ENCODE results near the gene APC2. TPM values are rescaled to one million over a fixed set of nuclear protein-coding genes. Genes with fewer than 3 reads are reported as not detected.

The APC2 gene
- polyA plus RNA-seq, 1 donor from 2014 or later, result 50.5 TPM

DNA sequence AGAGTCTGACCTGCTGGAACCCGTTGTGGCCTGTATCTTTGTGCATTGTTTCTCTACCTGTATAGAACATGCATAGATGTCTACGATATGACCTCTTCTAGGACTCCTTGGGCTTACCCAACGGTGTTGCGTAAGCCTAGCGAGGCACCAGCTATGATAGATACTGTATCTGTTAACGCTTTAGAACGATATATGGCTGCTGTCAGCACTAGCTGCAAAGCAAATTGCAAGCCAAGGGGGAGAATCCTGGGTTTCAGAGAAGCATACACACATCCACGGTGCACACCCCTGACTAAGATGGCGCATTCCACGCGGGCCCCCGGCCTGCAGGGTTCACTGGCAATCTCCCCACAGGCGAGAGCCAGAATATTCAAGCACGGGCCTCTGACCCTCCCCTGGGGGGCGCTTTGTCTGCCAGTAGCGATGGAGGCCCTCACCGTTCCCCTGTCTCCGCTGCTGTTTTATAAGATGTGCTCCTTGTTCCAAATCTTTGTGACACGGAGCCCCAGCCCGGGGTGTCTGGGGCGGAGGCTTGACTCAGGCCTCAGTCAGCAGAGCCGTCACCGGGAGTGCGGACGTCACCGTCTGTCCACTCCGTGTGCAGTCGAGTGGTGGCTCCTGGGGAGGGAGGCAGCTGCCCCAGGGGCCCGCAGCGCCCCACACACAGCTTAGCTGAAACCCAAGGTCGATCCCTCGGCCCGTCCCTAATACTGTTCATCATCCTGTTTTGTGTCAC lies 24.7 kb upstream of the APC2 start:
- Histone ChIP-seq H3K79me2 (replicated peaks; ENCODE audit: insufficient read depth, low read length) (no peaks in the 10 kb centered on the region), H3K27ac (ENCODE audit: low read length) (no peak overlapping the region), H3K27me3 (ENCODE audit: insufficient read depth, low read depth, low read length) (no peaks in the 10 kb centered on the region), H3F3A (ENCODE audit: insufficient read depth, low read length, poor library complexity, severe bottlenecking) (no peaks in the 10 kb centered on the region), H3K36me3 (ENCODE audit: insufficient read depth, low read length) (no peaks in the 10 kb centered on the region), H3K4me3 (ENCODE audit: low read length) (no peak overlapping the region), H4K20me1 (ENCODE audit: insufficient read depth) (no peaks in the 10 kb centered on the region), H3K4me2 (ENCODE audit: low read length) (no peak overlapping the region), H2AFZ (ENCODE audit: low read depth, low read length) (no peak overlapping the region), H3K9me3 (ENCODE audit: low read length) (no peaks in the 10 kb centered on the region), H3K9me2 (ENCODE audit: insufficient read depth, low read length) (no peaks in the 10 kb centered on the region), H3K9ac (ENCODE audit: low read length) (no peak overlapping the region)
- TF ChIP-seq REST (IDR thresholded peaks at IDR 0.05; ENCODE audit: borderline replicate concordance) (no peak), RAD21 (conservative IDR thresholded peaks at IDR 0.05) (no peak), EZH2 (IDR thresholded peaks at IDR 0.05; ENCODE audit: borderline replicate concordance, insufficient read depth, low read length, poor library complexity, severe bottlenecking) (no peak), EP300 (conservative IDR thresholded peaks at IDR 0.05; ENCODE audit: poor library complexity, severe bottlenecking) (no peak), SMC3 (conservative IDR thresholded peaks at IDR 0.05; ENCODE audit: poor library complexity) (no peak), MXI1 (conservative IDR thresholded peaks at IDR 0.05; ENCODE audit: poor library complexity, severe bottlenecking) (no peak), TAF1 (IDR thresholded peaks at IDR 0.05; ENCODE audit: low read depth) (no peak), POLR2AphosphoS5 (IDR thresholded peaks at IDR 0.05) (no peak)
- TF ChIP-seq, protein P1, sequence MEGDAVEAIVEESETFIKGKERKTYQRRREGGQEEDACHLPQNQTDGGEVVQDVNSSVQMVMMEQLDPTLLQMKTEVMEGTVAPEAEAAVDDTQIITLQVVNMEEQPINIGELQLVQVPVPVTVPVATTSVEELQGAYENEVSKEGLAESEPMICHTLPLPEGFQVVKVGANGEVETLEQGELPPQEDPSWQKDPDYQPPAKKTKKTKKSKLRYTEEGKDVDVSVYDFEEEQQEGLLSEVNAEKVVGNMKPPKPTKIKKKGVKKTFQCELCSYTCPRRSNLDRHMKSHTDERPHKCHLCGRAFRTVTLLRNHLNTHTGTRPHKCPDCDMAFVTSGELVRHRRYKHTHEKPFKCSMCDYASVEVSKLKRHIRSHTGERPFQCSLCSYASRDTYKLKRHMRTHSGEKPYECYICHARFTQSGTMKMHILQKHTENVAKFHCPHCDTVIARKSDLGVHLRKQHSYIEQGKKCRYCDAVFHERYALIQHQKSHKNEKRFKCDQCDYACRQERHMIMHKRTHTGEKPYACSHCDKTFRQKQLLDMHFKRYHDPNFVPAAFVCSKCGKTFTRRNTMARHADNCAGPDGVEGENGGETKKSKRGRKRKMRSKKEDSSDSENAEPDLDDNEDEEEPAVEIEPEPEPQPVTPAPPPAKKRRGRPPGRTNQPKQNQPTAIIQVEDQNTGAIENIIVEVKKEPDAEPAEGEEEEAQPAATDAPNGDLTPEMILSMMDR (IDR thresholded peaks at IDR 0.05; ENCODE audit: poor library complexity, severe bottlenecking), result no peak

DNA sequence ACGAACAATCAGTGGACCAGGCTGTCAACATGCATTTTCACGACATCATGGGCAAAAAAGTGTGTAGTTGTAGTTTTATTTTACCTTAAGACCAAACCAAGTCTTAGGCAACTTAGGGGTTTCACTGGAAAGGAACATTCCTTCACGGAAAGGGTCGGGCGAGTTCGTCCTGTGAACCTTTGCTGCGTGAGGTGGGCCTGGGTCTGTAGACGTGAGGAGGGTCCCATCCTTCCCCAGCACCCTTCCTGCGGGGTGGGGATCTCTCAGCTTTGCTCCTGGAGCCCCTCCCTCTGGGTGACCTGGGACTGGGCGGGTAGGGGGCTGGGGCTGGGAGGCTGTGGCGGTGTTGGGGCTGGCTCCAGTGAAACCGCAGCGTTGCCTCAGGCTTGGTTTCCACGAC lies 24.0 kb upstream of the APC2 start:
- no peaks in the 10 kb centered on the region for H3F3A ChIP-seq (ENCODE audit: insufficient read depth, low read length, poor library complexity, severe bottlenecking)
- no peak overlapping the region for H3K27ac ChIP-seq (ENCODE audit: low read length)
- no peak overlapping the region for H3K9ac ChIP-seq (ENCODE audit: low read length)
- no peaks in the 10 kb centered on the region for H3K79me2 ChIP-seq (replicated peaks; ENCODE audit: insufficient read depth, low read length)
- no peaks in the 10 kb centered on the region for H3K27me3 ChIP-seq (ENCODE audit: insufficient read depth, low read depth, low read length)
- no peaks in the 10 kb centered on the region for H3K36me3 ChIP-seq (ENCODE audit: insufficient read depth, low read length)
- no peaks in the 10 kb centered on the region for H3K9me3 ChIP-seq (ENCODE audit: low read length)
- no peak overlapping the region for H3K4me2 ChIP-seq (ENCODE audit: low read length)
- H3K9me2 ChIP-seq (ENCODE audit: insufficient read depth, low read length), result no peaks in the 10 kb centered on the region
- H2AFZ ChIP-seq (ENCODE audit: low read depth, low read length), result no peak overlapping the region
- TF ChIP-seq SMC3 (conservative IDR thresholded peaks at IDR 0.05; ENCODE audit: poor library complexity) (no peak), EP300 (conservative IDR thresholded peaks at IDR 0.05; ENCODE audit: poor library complexity, severe bottlenecking) (no peak), REST (IDR thresholded peaks at IDR 0.05; ENCODE audit: borderline replicate concordance) (no peak), EZH2 (IDR thresholded peaks at IDR 0.05; ENCODE audit: borderline replicate concordance, insufficient read depth, low read length, poor library complexity, severe bottlenecking) (no peak), MXI1 (conservative IDR thresholded peaks at IDR 0.05; ENCODE audit: poor library complexity, severe bottlenecking) (no peak), TAF1 (IDR thresholded peaks at IDR 0.05; ENCODE audit: low read depth) (no peak)
- no peak overlapping the region for H3K4me3 ChIP-seq (ENCODE audit: low read length)
- H4K20me1 ChIP-seq (ENCODE audit: insufficient read depth), result no peaks in the 10 kb centered on the region

All from neural cell (in vitro differentiated cells).